Ovary (tissue), 10 donors: Measurements from ENCODE around the gene RNF175. TPM values are rescaled to one million over a fixed set of nuclear protein-coding genes. Genes with fewer than 3 reads are reported as not detected.
A peak's percentile ranks its signal among the peaks of the same experiment; 100 is the strongest.

ENCODE experiments used
- DNase-seq, 5 donors: peaks; one replicate each; pipeline ENCODE4 v3.0.0-alpha.2; 2019 to 2020
- H3K27ac ChIP-seq, 2 donors: fragments of 200-600 bp; one replicate each; pipeline versions ENCODE4 v1.5.1 to v1.8.0; 2019 to 2022
- H3K27me3 ChIP-seq: fragments of 200-600 bp; one replicate; pipeline ENCODE4 v1.8.0; 2022
- H3K36me3 ChIP-seq: fragments of 200-600 bp; sonication (generic); one replicate; pipeline ENCODE4 v1.5.1; 2019
- H3K4me1 ChIP-seq: one replicate; pipeline ENCODE4 v1.8.1; 2013; ENCODE audit warnings: mild to moderate bottlenecking, moderate library complexity; ENCODE audit not compliant: insufficient read depth
- H3K4me3 ChIP-seq: fragments of 200-600 bp; sonication (generic); one replicate; pipeline ENCODE4 v1.5.1; 2017
- H3K9me3 ChIP-seq, 2 donors: fragments of 200-600 bp in 1 of 2; sonication (generic) in 1 of 2; one replicate each; pipeline versions ENCODE4 v1.5.1 to v1.8.1; 2013 to 2019; ENCODE audit warnings: mild to moderate bottlenecking in 1 of 2, moderate library complexity in 1 of 2
- CTCF ChIP-seq, 3 donors: fragments of 450-650 bp in 2 of 3; fragments of 200-600 bp in 1 of 3; IDR thresholded peaks; one replicate each; pipeline versions ENCODE4 v1.5.1 to v1.8.0; 2016 to 2022; ENCODE audit warnings: antibody characterized with exemption in 3 of 3, mild to moderate bottlenecking in 1 of 3
- EP300 ChIP-seq: sonication (generic); formaldehyde crosslinking; IDR thresholded peaks from one replicate; pipeline ENCODE4 v1.6.1; 2017; ENCODE audit warnings: antibody characterized with exemption
- POLR2A ChIP-seq: fragments of 450-650 bp; IDR thresholded peaks from one replicate; pipeline ENCODE4 v1.6.1; 2017; ENCODE audit warnings: antibody characterized with exemption, mild to moderate bottlenecking, moderate library complexity
- WGBS, 3 donors: extraction: QIAGEN DNeasy Blood & Tissue Kit in 1 of 3; methylation state at CpG; one replicate each; pipeline versions ENCODE4 v1.1.5 to v1.1.7; 2013 to 2017; 5-methylcytosine and 5-hydroxymethylcytosine counted together
- intact Hi-C, 4 donors: fragments of 100-400 bp; cut with DNase I; formaldehyde crosslinking; loops; one replicate each; pipeline versions ENCODE4 v1.11.0 to v1.15.1; 2022 to 2023
- long read RNA-seq, 3 donors: library from polyadenylated mRNA in 2 of 3; unstranded in 2 of 3; transcript quantifications; one replicate each; pipeline ENCODE4 v2.0.0 and lab custom pipeline, GENCODE V29; 2021 to 2026
- polyA plus RNA-seq, 2 donors: library from polyadenylated mRNA; stranded (reverse); fragments of 200-250 nt in 1 of 2; fragments of 350-450 nt in 1 of 2; fragmentation: Illumina TruSeq in 1 of 2; extraction: RNeasy Lipid Tissue Mini Kit (QIAGEN cat#74804) in 1 of 2; gene quantifications; one replicate each; pipeline ENCODE4 v1.2.3, GENCODE V29; 2013 to 2014
- total RNA-seq, 7 donors: library from RNA; depleted of rRNA in 2 of 7; stranded (reverse); fragments of >200 nt in 2 of 7; fragmentation: NEBNext Ultra II Directional in 3 of 7; extraction: Animal tissue kit (Norgen Biotek cat#: 25700) in 3 of 7; gene quantifications; one replicate each; pipeline versions ENCODE4 v1.1.0 to v1.2.4, GENCODE V29; 2016 to 2023
- donor health status: DM: no; HTN: no; CAD: no; lungs with moderate emphysema.
- donor health status: DM: no; HTN: no; CAD: no.
- donor health status: Bipolar disorder and iron deficiency.
- donor health status: DM: yes; HTN: yes; CAD: no.
- donor health status: DM: no; HTN: no; CAD: no.
- donor health status: DM: yes; HTN: yes; CAD: no.

RNF175 gene
- total RNA-seq (not detected), polyA plus RNA-seq (under 1 TPM; 0.07 to 0.20 TPM)
- long read RNA-seq, donor 1: 0 reads
- long read RNA-seq, donor 2, partial matches to known transcripts: 0 of 1 reads
- long read RNA-seq, donor 2, other reads (novel, unspliced or antisense): 0 of 1 reads
- long read RNA-seq, donor 3: 0 reads

DNA sequence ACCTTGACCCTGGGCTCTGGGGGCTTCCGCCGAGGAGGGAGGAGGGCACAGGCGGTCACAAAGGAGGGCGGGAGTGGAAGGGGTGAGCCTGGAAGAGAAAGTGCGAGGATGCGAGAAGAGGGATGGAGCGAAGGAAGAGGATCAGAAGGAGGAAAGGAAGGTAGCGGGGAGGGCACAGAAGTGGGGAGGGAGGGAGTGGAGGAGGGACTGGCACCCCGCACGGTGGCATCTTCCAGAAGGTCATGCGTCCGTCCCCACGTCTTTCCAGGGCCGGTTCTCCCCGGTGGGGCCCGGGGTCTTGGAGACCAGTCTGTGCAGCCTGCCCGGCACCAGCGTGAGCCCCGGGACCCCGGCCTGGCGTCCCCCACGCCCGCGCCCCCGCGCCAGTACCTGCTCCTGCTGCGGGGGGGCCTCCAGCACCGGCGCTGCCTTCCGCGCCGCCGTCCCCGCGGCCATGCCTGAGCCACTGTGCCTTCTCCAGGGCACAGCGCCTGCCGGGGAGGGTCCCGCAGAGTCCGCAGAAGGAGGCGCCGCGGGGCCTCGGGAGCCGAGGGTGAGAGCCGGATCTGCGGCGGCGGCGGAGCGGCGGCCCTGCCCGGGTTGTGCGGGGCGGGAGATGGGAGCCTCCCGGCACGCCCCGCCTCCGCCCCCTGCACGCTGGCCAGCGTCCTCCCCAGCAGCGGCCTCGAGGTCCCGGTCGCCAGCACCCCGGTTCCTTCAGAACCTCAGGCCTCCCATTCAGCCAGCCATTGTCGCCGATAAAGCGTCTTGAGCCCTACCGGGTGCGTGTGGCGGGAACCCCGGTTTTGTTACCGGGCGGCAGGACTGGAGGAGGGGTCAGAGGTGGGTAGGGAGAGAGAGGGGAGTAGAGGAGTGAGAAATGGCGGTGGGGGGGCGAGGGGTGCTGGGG, at the start of gene RNF175:
Gene RNF175, minus strand, starts transcription at position 618 of the 910 bp plus-strand sequence. Its CDS starts 162 bp downstream, at position 456.
- Histone ChIP-seq H3K4me3 (peak within 1 kb of the TSS; percentile 15), H3K36me3 (no peaks in the 10 kb centered on the region), H3K27me3 (no peaks in the 10 kb centered on the region), H3K9me3 (no peaks in the 10 kb centered on the region), H3K4me1 (peaks cover 2% of the 10 kb centered on the region), H3K27ac (no peak within 1 kb of the TSS)
- intact Hi-C loops: no loop called here
- no peak for TF ChIP-seq POLR2A
- no peak for TF ChIP-seq CTCF (IDR thresholded peaks at IDR 0.05)
- TF ChIP-seq EP300: no peak
- DNase-seq: no peak
- 4 to 7% (median 4%) methylated on average over 36 to 76 of the region's 76 CpGs for WGBS, 3 donors

DNA sequence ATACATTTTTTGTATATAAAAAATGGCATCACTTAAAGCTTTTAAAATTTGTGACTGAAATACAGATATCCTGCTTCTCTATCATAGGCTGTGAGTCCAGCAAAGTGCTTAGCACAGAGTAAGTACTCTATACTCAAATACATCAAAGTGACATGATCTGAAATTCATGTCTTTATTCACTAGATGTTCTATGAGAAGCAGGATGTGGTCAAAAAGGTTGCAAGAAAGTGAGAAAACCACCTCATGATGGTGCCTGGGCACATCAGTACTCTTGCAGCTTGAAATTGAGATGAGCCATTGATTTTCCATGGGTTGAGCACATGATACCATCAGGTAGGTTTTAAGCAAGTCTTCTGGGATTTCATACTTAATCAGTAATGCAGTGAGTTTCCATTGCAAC, 49.5 kb upstream of the RNF175 start:
- Histone ChIP-seq H3K36me3 (no peaks in the 10 kb centered on the region), H3K4me3 (no peak overlapping the region), H3K4me1 (no peaks in the 10 kb centered on the region), H3K27ac (no peak overlapping the region), H3K9me3 (no peaks in the 10 kb centered on the region), H3K27me3 (no peaks in the 10 kb centered on the region)
- TF ChIP-seq POLR2A (no peak), EP300 (no peak), CTCF (IDR thresholded peaks at IDR 0.05) (no peak)
- intact Hi-C loops: no loop called here
- DNase-seq: no peak

DNA sequence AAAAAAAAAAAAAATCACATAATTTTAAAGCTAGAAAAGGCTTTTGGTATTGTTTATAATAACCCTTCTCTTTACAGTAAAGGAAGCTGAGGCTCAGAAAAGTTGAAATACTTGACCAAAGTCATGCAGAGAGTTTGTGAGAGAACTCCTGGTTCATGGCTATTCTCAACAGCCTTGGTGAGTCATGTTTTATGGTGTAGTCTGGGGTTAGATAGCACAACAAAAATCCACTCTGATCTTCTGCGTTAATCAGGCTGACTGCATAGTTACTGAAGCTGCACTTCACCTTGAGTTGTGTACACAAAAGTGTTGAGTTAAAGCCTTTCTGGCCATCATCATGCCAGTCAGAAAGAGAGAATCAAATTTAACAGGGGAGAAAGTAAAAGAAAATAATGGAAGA, 48.4 kb upstream of the RNF175 start:
- no peak for TF ChIP-seq POLR2A
- no peak for TF ChIP-seq EP300
- no peak for TF ChIP-seq CTCF (IDR thresholded peaks at IDR 0.05)
- 33 to 64% (median 36%) methylated on average over 1 of the region's 1 CpG for WGBS, 3 donors
- Histone ChIP-seq H3K4me1 (no peaks in the 10 kb centered on the region), H3K36me3 (no peaks in the 10 kb centered on the region), H3K9me3 (no peaks in the 10 kb centered on the region), H3K27me3 (no peaks in the 10 kb centered on the region), H3K27ac (no peak overlapping the region), H3K4me3 (no peak overlapping the region)
- no peak for DNase-seq
- intact Hi-C loops: no loop called here

- 93 to 94% (median 94%) methylated on average over 30 of the region's 30 CpGs for WGBS, 3 donors
- no peaks in the 10 kb centered on the region for H3K27me3 ChIP-seq
- no peak overlapping the region for H3K27ac ChIP-seq
- DNase-seq: no peak
- no peaks in the 10 kb centered on the region for H3K36me3 ChIP-seq
- TF ChIP-seq EP300 (no peak), POLR2A (no peak), CTCF (IDR thresholded peaks at IDR 0.05) (no peak)
- no peak overlapping the region for H3K4me3 ChIP-seq
- intact Hi-C loops: no loop called here
- no peaks in the 10 kb centered on the region for H3K9me3 ChIP-seq
- H3K4me1 ChIP-seq: no peaks in the 10 kb centered on the region
Measured at GRCh38 chr4:153806073-153806472, 46.2 kb upstream of the RNF175 start.
